ENCODE data around the gene INSRR. TPM values are rescaled to one million over a fixed set of nuclear protein-coding genes. Genes with fewer than 3 reads are reported as not detected.
A peak's percentile ranks its signal among the peaks of the same experiment; 100 is the strongest.

The INSRR gene
- polyA plus RNA-seq, 2 of the 4 experiments (the other 2 are of a cell fraction): not detected

DNA sequence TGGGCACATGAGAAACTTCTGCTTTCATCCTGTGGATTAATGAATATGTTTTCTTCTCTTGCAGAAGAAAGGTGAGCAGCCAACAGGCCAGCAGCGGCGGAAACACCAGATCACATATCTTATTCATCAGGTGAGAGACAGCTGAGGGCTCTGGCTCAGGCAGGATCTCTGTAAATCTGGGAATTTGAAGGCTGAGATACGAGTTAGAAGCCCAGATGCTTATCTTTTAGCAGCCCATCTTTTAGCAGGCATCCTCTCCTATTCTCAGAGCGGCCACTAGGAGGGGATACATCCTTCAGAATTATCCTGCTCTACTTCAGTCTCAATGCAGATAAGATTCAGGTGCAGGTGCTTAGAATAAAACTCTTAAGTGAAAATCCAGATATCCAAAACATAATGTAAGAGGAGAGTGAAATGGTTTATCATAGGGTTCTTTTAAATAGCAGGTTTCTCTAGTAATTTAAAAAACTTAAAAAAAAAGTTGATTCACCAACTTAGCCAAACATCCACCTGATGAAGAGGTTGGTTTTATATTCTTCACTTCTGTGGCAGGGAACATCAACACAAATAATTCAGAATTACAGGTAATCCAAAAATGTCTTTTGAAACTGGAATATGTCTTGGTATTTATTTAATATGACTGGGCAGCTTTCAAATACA, 61.6 kb downstream of the INSRR start:
- Histone ChIP-seq H3K27ac (no peak overlapping the region), H3K4me3 (no peak overlapping the region), H3K9me3 (no peaks in the 10 kb centered on the region), H3K4me2 (no peak overlapping the region), H3K4me1 (no peaks in the 10 kb centered on the region)
- 18% methylated on average over 4 of the region's 4 CpGs for WGBS (ENCODE audit: missing lambda C conversion rate)
- DNase-seq (ENCODE audit: low read depth in 1 of 2, low spot score in 1 of 2) (peak; percentile 68 to 75), ATAC-seq (peak; percentile 89 to 91), FAIRE-seq (no peak)
- POLR2A ChIA-PET: no interaction called here
- no peak for TF ChIP-seq POLR2A (IDR thresholded peaks at IDR 0.05; ENCODE audit: low read length)
- TF ChIP-seq, protein P1, sequence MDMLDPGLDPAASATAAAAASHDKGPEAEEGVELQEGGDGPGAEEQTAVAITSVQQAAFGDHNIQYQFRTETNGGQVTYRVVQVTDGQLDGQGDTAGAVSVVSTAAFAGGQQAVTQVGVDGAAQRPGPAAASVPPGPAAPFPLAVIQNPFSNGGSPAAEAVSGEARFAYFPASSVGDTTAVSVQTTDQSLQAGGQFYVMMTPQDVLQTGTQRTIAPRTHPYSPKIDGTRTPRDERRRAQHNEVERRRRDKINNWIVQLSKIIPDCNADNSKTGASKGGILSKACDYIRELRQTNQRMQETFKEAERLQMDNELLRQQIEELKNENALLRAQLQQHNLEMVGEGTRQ (IDR thresholded peaks at IDR 0.05): no peak
- TF ChIP-seq POLR2AphosphoS2 (conservative IDR thresholded peaks at IDR 0.05; ENCODE audit: low read length): no peak
- no peak for TF ChIP-seq SREBF2 (IDR thresholded peaks at IDR 0.05)
- no peak for TF ChIP-seq KDM5A (IDR thresholded peaks at IDR 0.05)
- no peak for TF ChIP-seq RCOR1 (IDR thresholded peaks at IDR 0.05; ENCODE audit: low read depth, low read length)
- TF ChIP-seq ZNF302 (CRISPR knock-in tag; IDR thresholded peaks at IDR 0.05): no peak
- TF ChIP-seq RARB (CRISPR knock-in tag; IDR thresholded peaks at IDR 0.05): no peak
- no peak for TF ChIP-seq RFX5 (IDR thresholded peaks at IDR 0.05)
- TF ChIP-seq, protein P2, sequence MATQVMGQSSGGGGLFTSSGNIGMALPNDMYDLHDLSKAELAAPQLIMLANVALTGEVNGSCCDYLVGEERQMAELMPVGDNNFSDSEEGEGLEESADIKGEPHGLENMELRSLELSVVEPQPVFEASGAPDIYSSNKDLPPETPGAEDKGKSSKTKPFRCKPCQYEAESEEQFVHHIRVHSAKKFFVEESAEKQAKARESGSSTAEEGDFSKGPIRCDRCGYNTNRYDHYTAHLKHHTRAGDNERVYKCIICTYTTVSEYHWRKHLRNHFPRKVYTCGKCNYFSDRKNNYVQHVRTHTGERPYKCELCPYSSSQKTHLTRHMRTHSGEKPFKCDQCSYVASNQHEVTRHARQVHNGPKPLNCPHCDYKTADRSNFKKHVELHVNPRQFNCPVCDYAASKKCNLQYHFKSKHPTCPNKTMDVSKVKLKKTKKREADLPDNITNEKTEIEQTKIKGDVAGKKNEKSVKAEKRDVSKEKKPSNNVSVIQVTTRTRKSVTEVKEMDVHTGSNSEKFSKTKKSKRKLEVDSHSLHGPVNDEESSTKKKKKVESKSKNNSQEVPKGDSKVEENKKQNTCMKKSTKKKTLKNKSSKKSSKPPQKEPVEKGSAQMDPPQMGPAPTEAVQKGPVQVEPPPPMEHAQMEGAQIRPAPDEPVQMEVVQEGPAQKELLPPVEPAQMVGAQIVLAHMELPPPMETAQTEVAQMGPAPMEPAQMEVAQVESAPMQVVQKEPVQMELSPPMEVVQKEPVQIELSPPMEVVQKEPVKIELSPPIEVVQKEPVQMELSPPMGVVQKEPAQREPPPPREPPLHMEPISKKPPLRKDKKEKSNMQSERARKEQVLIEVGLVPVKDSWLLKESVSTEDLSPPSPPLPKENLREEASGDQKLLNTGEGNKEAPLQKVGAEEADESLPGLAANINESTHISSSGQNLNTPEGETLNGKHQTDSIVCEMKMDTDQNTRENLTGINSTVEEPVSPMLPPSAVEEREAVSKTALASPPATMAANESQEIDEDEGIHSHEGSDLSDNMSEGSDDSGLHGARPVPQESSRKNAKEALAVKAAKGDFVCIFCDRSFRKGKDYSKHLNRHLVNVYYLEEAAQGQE (IDR thresholded peaks at IDR 0.05): no peak
- TF ChIP-seq HOXB13 (CRISPR knock-in tag; IDR thresholded peaks at IDR 0.05; ENCODE audit: low read depth): no peak
- no peak for TF ChIP-seq CHD2 (IDR thresholded peaks at IDR 0.05; ENCODE audit: low read length, partially characterized antibody)
- TF ChIP-seq FOSL2 (IDR thresholded peaks at IDR 0.05): no peak
- no peak for TF ChIP-seq FOSL2 (CRISPR knock-in tag; IDR thresholded peaks at IDR 0.05)
- peak; percentile 60 for TF ChIP-seq GATA3 (IDR thresholded peaks at IDR 0.05; ENCODE audit: borderline replicate concordance)
- TF ChIP-seq, protein P3, sequence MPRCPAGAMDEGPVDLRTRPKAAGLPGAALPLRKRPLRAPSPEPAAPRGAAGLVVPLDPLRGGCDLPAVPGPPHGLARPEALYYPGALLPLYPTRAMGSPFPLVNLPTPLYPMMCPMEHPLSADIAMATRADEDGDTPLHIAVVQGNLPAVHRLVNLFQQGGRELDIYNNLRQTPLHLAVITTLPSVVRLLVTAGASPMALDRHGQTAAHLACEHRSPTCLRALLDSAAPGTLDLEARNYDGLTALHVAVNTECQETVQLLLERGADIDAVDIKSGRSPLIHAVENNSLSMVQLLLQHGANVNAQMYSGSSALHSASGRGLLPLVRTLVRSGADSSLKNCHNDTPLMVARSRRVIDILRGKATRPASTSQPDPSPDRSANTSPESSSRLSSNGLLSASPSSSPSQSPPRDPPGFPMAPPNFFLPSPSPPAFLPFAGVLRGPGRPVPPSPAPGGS (IDR thresholded peaks at IDR 0.05): no peak
- TF ChIP-seq ZSCAN20 (CRISPR knock-in tag; IDR thresholded peaks at IDR 0.05): no peak
- no peak for TF ChIP-seq KDM1A (IDR thresholded peaks at IDR 0.05; ENCODE audit: low read depth)
- TF ChIP-seq PHF8 (IDR thresholded peaks at IDR 0.05; ENCODE audit: borderline replicate concordance, low read depth): no peak
- TF ChIP-seq, protein P4, sequence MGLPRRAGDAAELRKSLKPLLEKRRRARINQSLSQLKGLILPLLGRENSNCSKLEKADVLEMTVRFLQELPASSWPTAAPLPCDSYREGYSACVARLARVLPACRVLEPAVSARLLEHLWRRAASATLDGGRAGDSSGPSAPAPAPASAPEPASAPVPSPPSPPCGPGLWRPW (IDR thresholded peaks at IDR 0.05): no peak
- TF ChIP-seq NFE2L2 (conservative IDR thresholded peaks at IDR 0.05; ENCODE audit: low read length): no peak
- TF ChIP-seq TFCP2L1 (CRISPR knock-in tag; IDR thresholded peaks at IDR 0.05): no peak
- peak; percentile 72 to 78 for TF ChIP-seq RAD21 (conservative IDR thresholded peaks at IDR 0.05 in 1 of 2, IDR thresholded peaks at IDR 0.05 in 1 of 2)
- TF ChIP-seq HOXB5 (CRISPR knock-in tag; IDR thresholded peaks at IDR 0.05): no peak
- no peak for TF ChIP-seq CBX2 (IDR thresholded peaks at IDR 0.05; ENCODE audit: borderline replicate concordance, low read depth)
- no peak for TF ChIP-seq HOXA7 (CRISPR knock-in tag; IDR thresholded peaks at IDR 0.05)
- peak; percentile 74 for TF ChIP-seq SMC3 (IDR thresholded peaks at IDR 0.05)
- TF ChIP-seq, protein P5, sequence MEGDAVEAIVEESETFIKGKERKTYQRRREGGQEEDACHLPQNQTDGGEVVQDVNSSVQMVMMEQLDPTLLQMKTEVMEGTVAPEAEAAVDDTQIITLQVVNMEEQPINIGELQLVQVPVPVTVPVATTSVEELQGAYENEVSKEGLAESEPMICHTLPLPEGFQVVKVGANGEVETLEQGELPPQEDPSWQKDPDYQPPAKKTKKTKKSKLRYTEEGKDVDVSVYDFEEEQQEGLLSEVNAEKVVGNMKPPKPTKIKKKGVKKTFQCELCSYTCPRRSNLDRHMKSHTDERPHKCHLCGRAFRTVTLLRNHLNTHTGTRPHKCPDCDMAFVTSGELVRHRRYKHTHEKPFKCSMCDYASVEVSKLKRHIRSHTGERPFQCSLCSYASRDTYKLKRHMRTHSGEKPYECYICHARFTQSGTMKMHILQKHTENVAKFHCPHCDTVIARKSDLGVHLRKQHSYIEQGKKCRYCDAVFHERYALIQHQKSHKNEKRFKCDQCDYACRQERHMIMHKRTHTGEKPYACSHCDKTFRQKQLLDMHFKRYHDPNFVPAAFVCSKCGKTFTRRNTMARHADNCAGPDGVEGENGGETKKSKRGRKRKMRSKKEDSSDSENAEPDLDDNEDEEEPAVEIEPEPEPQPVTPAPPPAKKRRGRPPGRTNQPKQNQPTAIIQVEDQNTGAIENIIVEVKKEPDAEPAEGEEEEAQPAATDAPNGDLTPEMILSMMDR (IDR thresholded peaks at IDR 0.05): peak; percentile 87
- CTCF ChIA-PET: interaction anchor here (0.6 to 27.2 kb wide), 51 partner anchors 8 to 208 kb away, joined by 3 to 480 read pairs (median 4); partner anchors contain the start of genes HDGF, INSRR, LRRC71 and NTRK1

Data from A549 (cell line).